HG03039 (cell line): ENCODE data around the gene FBXL7.

Experiments used
- ATAC-seq: cut with Tn5 transposase; IDR thresholded peaks from one replicate; pipeline ENCODE4 v1.9.1; 2021; ENCODE audit warnings: mild to moderate bottlenecking, moderate library complexity; ENCODE audit not compliant: unreplicated experiment

Gene FBXL7

DNA sequence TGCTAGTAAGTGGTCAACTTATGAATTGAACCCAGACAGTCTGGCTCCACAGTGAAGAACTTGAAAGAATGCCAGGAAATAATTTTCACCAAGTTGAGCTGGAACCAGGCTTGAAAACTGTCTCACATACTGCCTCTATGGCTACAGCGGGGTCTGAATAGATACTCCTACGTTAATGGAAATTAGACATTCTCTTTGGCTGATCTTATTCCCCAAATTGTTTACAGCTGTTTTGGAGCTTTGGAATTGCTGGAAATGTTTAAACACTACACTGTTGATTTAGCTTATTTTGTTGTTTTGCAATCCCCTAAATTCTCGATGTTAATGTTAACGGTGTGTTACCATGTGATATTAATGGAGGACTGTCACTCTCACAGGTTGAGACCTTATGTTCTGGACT is 146.4 kb downstream of the FBXL7 start:
- no peak for ATAC-seq

DNA sequence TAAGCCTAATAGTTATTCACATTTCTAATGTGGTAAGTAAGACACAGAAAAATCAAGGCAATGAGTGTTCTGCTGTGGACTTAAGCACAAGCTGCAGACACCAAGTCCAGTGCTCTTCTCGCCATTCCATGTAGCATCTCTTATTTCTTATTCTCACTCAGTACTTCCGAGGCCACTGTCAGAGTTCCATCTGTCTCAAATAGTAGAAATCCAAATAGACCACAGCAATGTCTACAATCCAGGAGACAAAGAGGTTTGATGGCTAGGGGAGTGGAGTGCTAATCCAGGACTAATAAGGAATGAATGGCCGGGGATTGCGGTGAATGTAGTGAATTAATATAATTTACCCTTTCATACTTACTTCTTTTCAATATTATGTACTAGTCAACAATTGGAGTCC is 147.3 kb downstream of the FBXL7 start:
- no peak for ATAC-seq

DNA sequence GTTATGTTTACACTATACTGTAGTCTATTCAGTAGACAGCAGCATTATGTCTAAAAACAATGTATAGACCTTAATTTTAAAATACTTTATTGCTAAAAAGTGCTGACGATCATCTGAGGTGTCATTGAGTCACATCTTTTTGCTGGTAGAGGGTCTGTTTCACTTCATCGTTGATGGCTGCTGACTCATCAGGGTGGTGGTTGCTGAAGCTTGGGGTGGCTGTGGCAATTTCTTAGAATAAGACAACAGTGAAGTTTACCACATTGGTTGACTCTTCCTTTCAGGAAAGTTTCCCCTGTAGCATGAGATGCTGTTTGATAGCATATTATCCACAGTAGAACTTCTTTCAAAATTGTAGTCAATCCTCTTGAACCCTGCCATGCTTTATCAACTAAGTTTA is 150.3 kb downstream of the FBXL7 start:
- ATAC-seq: no peak

DNA sequence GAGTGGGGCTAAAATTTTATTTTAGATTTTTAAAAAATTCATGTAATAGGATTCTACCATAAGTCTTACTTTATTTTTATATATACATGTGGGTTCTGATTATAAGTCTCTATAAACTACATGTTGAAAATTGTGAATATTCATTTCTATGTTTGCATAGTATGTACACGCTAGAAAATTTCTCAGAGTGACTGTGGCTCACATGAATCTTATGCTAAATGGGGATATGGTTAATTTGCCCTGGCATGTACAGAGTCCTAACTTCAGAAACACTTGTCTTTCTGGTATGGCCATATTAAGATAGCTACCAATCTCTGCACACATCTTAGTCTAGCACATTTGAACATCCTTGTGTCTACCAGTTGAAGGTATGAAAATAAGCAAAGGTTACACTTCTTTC is 154.8 kb downstream of the FBXL7 start:
- ATAC-seq: no peak

- no peak for ATAC-seq
Observed at GRCh38 chr5:15655683-15656082, 155.7 kb downstream of the FBXL7 start.

- no peak for ATAC-seq
Observed at GRCh38 chr5:15664961-15665360, 165.0 kb downstream of the FBXL7 start.

- ATAC-seq: no peak
Observed at GRCh38 chr5:15669826-15670225, 169.8 kb downstream of the FBXL7 start.

- ATAC-seq: no peak
Observed at GRCh38 chr5:15674716-15675115, 174.7 kb downstream of the FBXL7 start.

DNA sequence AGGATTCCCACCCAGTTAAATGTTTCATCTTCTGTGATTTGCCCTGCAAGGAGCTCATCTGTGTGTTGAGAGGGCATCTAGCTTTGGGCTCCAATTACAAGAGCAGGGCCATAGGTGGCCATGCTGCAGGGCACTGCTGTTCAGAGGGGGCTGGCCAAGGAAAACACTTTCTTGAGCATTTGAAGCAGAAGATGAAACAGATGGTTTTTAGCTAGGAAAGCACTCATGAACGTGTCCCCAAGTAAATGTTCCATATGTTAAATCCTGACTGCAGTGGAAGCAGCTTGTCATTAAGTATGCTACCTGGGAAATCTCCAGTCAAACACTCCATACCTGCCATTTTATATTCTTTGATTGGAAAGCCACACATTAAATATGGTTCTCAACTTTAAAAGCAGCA is 176.6 kb downstream of the FBXL7 start:
- ATAC-seq: no peak

DNA sequence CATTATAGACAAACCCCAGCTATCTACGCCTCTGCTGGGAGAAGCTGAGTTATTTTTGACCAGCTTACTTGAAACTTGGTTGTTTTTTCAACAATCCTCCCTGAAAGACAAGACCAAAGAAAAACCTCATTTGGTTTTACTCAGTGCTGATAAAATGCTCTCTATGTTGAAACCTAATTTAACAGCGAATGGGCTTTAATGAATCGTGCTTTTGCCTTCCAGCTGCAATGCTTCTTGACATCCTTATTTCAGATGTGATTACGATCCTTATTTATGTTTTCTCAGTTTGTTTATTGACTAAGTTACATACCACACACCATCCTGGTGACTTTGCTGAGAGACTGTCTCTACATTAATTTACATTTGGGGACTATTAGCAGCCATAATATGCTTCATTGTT is 179.2 kb downstream of the FBXL7 start:
- no peak for ATAC-seq

DNA sequence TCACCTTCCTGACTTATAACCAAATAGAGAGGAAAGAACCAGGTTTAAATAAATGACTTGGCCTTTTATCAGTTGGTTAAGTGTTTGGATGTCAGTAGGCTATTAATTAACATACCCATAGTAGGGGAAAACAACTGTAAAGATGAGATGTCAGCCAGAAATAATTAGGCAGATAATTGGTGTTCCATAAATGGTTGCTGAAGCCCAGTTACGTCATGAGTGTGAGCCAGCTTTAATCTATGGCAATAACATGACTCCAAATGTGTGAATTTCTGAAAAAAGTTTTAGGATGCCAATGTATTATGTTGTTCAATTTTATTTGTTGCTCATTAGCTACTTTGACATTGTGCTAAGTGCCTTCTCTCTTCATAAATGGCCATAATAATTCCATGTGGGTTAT is 180.5 kb downstream of the FBXL7 start:
- ATAC-seq: no peak

- ATAC-seq: no peak
Observed at GRCh38 chr5:15682122-15682521, 182.1 kb downstream of the FBXL7 start.

DNA sequence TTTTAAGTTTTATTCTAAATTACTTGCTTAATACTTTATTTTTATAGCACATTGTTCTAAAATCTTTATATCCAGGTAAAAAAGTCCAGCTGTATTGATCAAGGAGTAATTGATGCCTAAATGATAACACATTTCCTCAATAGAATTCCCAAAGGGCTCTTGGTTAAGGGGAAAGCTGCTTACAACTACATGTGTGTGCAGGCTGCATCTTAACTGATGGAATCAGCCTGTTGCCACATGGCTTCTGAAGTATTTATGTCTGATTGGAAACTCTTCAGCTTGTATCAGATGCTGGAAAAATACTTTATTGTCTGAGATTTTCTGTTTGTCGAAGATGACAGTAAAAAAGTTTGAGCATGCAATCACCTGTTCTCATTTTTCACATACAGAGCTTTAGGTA is 182.6 kb downstream of the FBXL7 start:
- no peak for ATAC-seq

GRCh38 chr5:15683332-15683731 is 183.4 kb downstream of the FBXL7 start:
- ATAC-seq: no peak

- no peak for ATAC-seq
Observed at GRCh38 chr5:15687401-15687800, 187.4 kb downstream of the FBXL7 start.

- ATAC-seq: no peak
Observed at GRCh38 chr5:15689836-15690235, 189.9 kb downstream of the FBXL7 start.

GRCh38 chr5:15690611-15691010 is 190.6 kb downstream of the FBXL7 start:
- ATAC-seq: no peak

DNA sequence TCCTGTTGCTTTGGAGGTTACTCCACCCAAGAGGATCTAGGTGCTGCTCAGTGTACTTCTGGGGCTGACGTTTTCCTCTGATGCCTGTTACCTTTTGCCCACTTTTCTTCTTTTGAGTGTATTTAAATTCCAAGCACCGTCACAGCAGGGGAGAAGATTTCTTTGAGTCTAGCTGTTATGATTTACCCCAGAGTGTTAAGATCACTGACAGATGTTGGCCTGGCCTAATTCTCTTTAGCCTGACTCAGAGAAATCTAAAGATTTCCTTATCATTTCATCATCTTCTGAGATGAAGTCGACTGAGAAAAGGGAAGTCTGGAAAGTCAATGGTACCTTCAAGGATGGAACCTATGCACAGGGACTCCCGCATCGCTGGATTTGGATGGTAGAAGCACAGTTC is 191.5 kb downstream of the FBXL7 start:
- no peak for ATAC-seq

GRCh38 chr5:15692706-15693381 is 192.9 kb downstream of the FBXL7 start:
- ATAC-seq: no peak

GRCh38 chr5:15693382-15693728 is 193.4 kb downstream of the FBXL7 start:
- no peak for ATAC-seq

- ATAC-seq: no peak
Observed at GRCh38 chr5:15693933-15694332, 194.0 kb downstream of the FBXL7 start.

DNA sequence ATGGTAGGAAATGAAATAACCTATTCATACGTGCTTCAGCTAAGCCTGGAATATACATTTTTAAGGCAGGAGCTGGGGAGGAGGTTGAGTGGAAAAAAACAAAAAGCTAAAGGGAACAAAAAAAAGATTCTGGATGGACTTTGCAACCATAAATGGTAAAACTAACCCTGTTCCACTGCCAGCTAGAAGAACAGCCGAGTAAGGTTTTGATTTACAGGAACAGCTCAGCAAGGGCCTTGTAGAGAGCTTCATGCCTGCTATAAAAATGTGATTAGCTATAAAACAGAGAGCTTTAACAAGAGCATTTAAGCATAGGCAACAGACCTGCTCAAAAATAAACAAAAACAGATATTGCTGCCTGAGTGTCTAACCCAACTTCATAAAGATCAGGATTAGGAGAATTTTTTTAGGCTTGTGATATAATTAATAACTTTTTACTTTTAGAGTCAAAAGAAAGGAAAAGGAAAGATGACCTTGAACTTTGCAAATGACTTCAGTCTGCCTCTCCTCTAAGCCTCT is 194.8 kb downstream of the FBXL7 start:
- ATAC-seq: no peak

GRCh38 chr5:15695215-15695731 is 195.3 kb downstream of the FBXL7 start:
- ATAC-seq: no peak
